Endodermal cell (in vitro differentiated cells): Measurements from ENCODE around the gene HAPLN3. TPM values are rescaled to one million over a fixed set of nuclear protein-coding genes. Genes with fewer than 3 reads are reported as not detected.

Experiments used
- DNase-seq: peaks from one replicate; pipeline ENCODE4 v3.0.0-alpha.2; 2017
- H3K27ac ChIP-seq: 2 replicates; pipeline ENCODE4 v1.5.1; 2013; ENCODE audit warnings: mild to moderate bottlenecking, low read depth, low read length, moderate library complexity
- H3K27me3 ChIP-seq: 2 replicates; pipeline ENCODE4 v1.6.1; 2013; ENCODE audit warnings: mild to moderate bottlenecking, low read length, moderate library complexity; ENCODE audit not compliant: insufficient read depth, control insufficient read depth, poor library complexity, severe bottlenecking
- H3K36me3 ChIP-seq: 2 replicates; pipeline ENCODE4 v1.7.0; 2013; ENCODE audit warnings: mild to moderate bottlenecking, low read length, moderate library complexity; ENCODE audit not compliant: control insufficient read depth, insufficient read depth
- H3K4me1 ChIP-seq: one replicate; pipeline ENCODE4 v1.7.0; 2013; ENCODE audit warnings: low read length; ENCODE audit not compliant: control insufficient read depth, insufficient read depth
- H3K4me3 ChIP-seq: 2 replicates; pipeline ENCODE4 v1.5.1; 2013; ENCODE audit warnings: mild to moderate bottlenecking, low read length, moderate library complexity
- H3K9ac ChIP-seq: 2 replicates; pipeline ENCODE4 v1.6.1; 2013; ENCODE audit warnings: mild to moderate bottlenecking, low read length, moderate library complexity; ENCODE audit not compliant: poor library complexity, severe bottlenecking; ENCODE audit errors: extremely low read depth
- H3K9me3 ChIP-seq: 2 replicates; pipeline ENCODE4 v1.6.1; 2013; ENCODE audit warnings: mild to moderate bottlenecking, low read length, moderate library complexity; ENCODE audit not compliant: control insufficient read depth
- H3K27ac Mint-ChIP-seq: 2 replicates; pipeline ENCODE4 v1.8.0; 2020; ENCODE audit warnings: mixed read lengths
- H3K27me3 Mint-ChIP-seq: 2 replicates; pipeline ENCODE4 v1.8.0; 2021; ENCODE audit warnings: mild to moderate bottlenecking, mixed read lengths; ENCODE audit not compliant: insufficient read depth
- H3K36me3 Mint-ChIP-seq: 2 replicates; pipeline ENCODE4 v1.8.0; 2020; ENCODE audit warnings: low read depth, mixed read lengths
- H3K4me1 Mint-ChIP-seq: 2 replicates; pipeline ENCODE4 v1.8.0; 2020; ENCODE audit warnings: mixed read lengths
- H3K4me3 Mint-ChIP-seq: 2 replicates; pipeline ENCODE4 v1.8.0; 2020; ENCODE audit warnings: mild to moderate bottlenecking, moderate library complexity, mixed read lengths
- H3K9me3 Mint-ChIP-seq: 2 replicates; pipeline ENCODE4 v1.8.0; 2020; ENCODE audit warnings: mild to moderate bottlenecking, mixed read lengths
- CTCF ChIP-seq: fragments of 200-600 bp; sonication (generic); conservative IDR thresholded peaks from 2 replicates; pipeline ENCODE4 v1.5.0; 2021; ENCODE audit warnings: antibody characterized with exemption, mild to moderate bottlenecking
- WGBS, 2 experiments: methylation state at CpG; one replicate each; pipeline versions ENCODE4 v1.1.5 to v1.1.7; 2013; ENCODE audit warnings: missing lambda C conversion rate in 2 of 2, mixed read lengths in 1 of 2; ENCODE audit not compliant: insufficient coverage in 1 of 2, insufficient read length in 1 of 2; 5-methylcytosine and 5-hydroxymethylcytosine counted together
- total RNA-seq, 2 donors: library from RNA; stranded (reverse); fragmentation: NEBNext Ultra II Directional in 1 of 2; extraction: Animal tissue kit (Norgen Biotek cat#: 25700) in 1 of 2; gene quantifications; 2 replicates in 1 of 2; 3 replicates in 1 of 2; pipeline ENCODE4 v1.2.1, GENCODE V29; 2021

The HAPLN3 gene
- total RNA-seq, 2 donors from 2014 or later = 5.8 to 15.6 TPM

- H3K9me3 ChIP-seq = peaks cover 9% of the 10 kb centered on the region
- no peak for DNase-seq
- no peak overlapping the region for H3K27ac ChIP-seq
- no peaks in the 10 kb centered on the region for H3K4me1 ChIP-seq
- H3K4me1 Mint-ChIP-seq = no peaks in the 10 kb centered on the region
- no peak overlapping the region for H3K4me3 Mint-ChIP-seq
- H3K36me3 Mint-ChIP-seq = no peaks in the 10 kb centered on the region
- H3K9ac ChIP-seq = no peak overlapping the region
- WGBS, 2 experiments = 91 to 92% methylated on average over 13 to 22 of the region's 22 CpGs
- H3K27ac Mint-ChIP-seq = no peak overlapping the region
- H3K9me3 Mint-ChIP-seq = peaks cover 10% of the 10 kb centered on the region
- H3K27me3 ChIP-seq = peaks cover 6% of the 10 kb centered on the region
- H3K36me3 ChIP-seq = no peaks in the 10 kb centered on the region
- H3K27me3 Mint-ChIP-seq = peaks cover 13% of the 10 kb centered on the region
- no peak for TF ChIP-seq CTCF
- no peak overlapping the region for H3K4me3 ChIP-seq
These were observed 45.8 kb downstream of the HAPLN3 start for GRCh38 chr15:88849376-88850072.

- no peak for DNase-seq
- H3K36me3 Mint-ChIP-seq = no peaks in the 10 kb centered on the region
- H3K27me3 Mint-ChIP-seq = peaks cover 13% of the 10 kb centered on the region
- no peak overlapping the region for H3K4me3 ChIP-seq
- no peak overlapping the region for H3K27ac Mint-ChIP-seq
- no peaks in the 10 kb centered on the region for H3K9me3 ChIP-seq
- no peak overlapping the region for H3K27ac ChIP-seq
- H3K27me3 ChIP-seq = peaks cover 6% of the 10 kb centered on the region
- 91 to 100% methylated on average over 2 to 3 of the region's 3 CpGs for WGBS, 2 experiments
- H3K36me3 ChIP-seq = no peaks in the 10 kb centered on the region
- no peak overlapping the region for H3K4me3 Mint-ChIP-seq
- no peaks in the 10 kb centered on the region for H3K4me1 ChIP-seq
- TF ChIP-seq CTCF = no peak
- no peak overlapping the region for H3K9ac ChIP-seq
- no peaks in the 10 kb centered on the region for H3K4me1 Mint-ChIP-seq
- peaks cover 2% of the 10 kb centered on the region for H3K9me3 Mint-ChIP-seq
These were observed 47.1 kb downstream of the HAPLN3 start for GRCh38 chr15:88848203-88848602.

GRCh38 chr15:88847144-88847543 is 48.2 kb downstream of the HAPLN3 start:
- Mint-ChIP-seq H3K4me3 (no peak overlapping the region), H3K36me3 (no peaks in the 10 kb centered on the region), H3K27ac (no peak overlapping the region), H3K9me3 (no peaks in the 10 kb centered on the region), H3K27me3 (peaks cover 4% of the 10 kb centered on the region), H3K4me1 (no peaks in the 10 kb centered on the region)
- H3K4me1 ChIP-seq = no peaks in the 10 kb centered on the region
- H3K27me3 ChIP-seq = no peaks in the 10 kb centered on the region
- no peaks in the 10 kb centered on the region for H3K36me3 ChIP-seq
- H3K9ac ChIP-seq = no peak overlapping the region
- 89 to 95% methylated on average over 17 to 20 of the region's 20 CpGs for WGBS, 2 experiments
- no peak overlapping the region for H3K27ac ChIP-seq
- DNase-seq = no peak
- TF ChIP-seq CTCF = no peak
- no peaks in the 10 kb centered on the region for H3K9me3 ChIP-seq
- no peak overlapping the region for H3K4me3 ChIP-seq
